ENCODE data around the gene MVB12A.
A peak's percentile ranks its signal among the peaks of the same experiment; 100 is the strongest.

The MVB12A gene

GRCh38 chr19:17467471-17468301, 47.8 kb downstream of the MVB12A start:
- Histone ChIP-seq H3F3A (ENCODE audit: insufficient read depth) (no peaks in the 10 kb centered on the region; the same call in 1 of the 2 replicates), H3K27ac (ENCODE audit: low read depth, low read length) (no peak overlapping the region), H3K4me2 (ENCODE audit: low read depth, low read length, poor library complexity, severe bottlenecking) (no peak overlapping the region), H3K9ac (ENCODE audit: low read length) (no peak overlapping the region), H3K79me2 (ENCODE audit: insufficient read depth, low read length) (no peaks in the 10 kb centered on the region), H3K4me3 (ENCODE audit: insufficient read depth, low read length, poor library complexity, severe bottlenecking) (no peak overlapping the region), H3K9me2 (replicated peaks; ENCODE audit: insufficient read depth, low read length) (no peaks in the 10 kb centered on the region), H3K9me3 (ENCODE audit: insufficient read depth, low read length) (no peaks in the 10 kb centered on the region), H3K27me3 (ENCODE audit: low read length) (no peaks in the 10 kb centered on the region), H4K20me1 (ENCODE audit: low read depth, low read length) (no peaks in the 10 kb centered on the region), H3K36me3 (ENCODE audit: low read length) (no peaks in the 10 kb centered on the region), H2AFZ (ENCODE audit: low read depth, low read length, severe bottlenecking) (no peak overlapping the region)
- no peak for TF ChIP-seq EZH2phosphoT487 (conservative IDR thresholded peaks at IDR 0.05; ENCODE audit: low read length)
- TF ChIP-seq CTCF (IDR thresholded peaks at IDR 0.05; ENCODE audit: insufficient read depth, low read length, poor library complexity, severe bottlenecking) = no peak

GRCh38 chr19:17468302-17469091, 48.6 kb downstream of the MVB12A start:
- no peak overlapping the region for H3K27ac ChIP-seq (ENCODE audit: low read depth, low read length)
- no peak overlapping the region for H2AFZ ChIP-seq (ENCODE audit: low read depth, low read length, severe bottlenecking)
- H3K9ac ChIP-seq (ENCODE audit: low read length) = no peak overlapping the region

GRCh38 chr19:17469092-17469480, 49.2 kb downstream of the MVB12A start:
- no peaks in the 10 kb centered on the region for H3K9me3 ChIP-seq (ENCODE audit: insufficient read depth, low read length)
- H2AFZ ChIP-seq (ENCODE audit: low read depth, low read length, severe bottlenecking) = peak overlapping the region; percentile 47
- no peaks in the 10 kb centered on the region for H3K36me3 ChIP-seq (ENCODE audit: low read length)
- H3F3A ChIP-seq (ENCODE audit: insufficient read depth) = no peaks in the 10 kb centered on the region; the same call in 1 of the 2 replicates
- H3K9ac ChIP-seq (ENCODE audit: low read length) = no peak overlapping the region; the same call in 1 of the 2 replicates
- TF ChIP-seq CTCF (IDR thresholded peaks at IDR 0.05; ENCODE audit: insufficient read depth, low read length, poor library complexity, severe bottlenecking) (no peak), EZH2phosphoT487 (conservative IDR thresholded peaks at IDR 0.05; ENCODE audit: low read length) (no peak)
- H4K20me1 ChIP-seq (ENCODE audit: low read depth, low read length) = no peaks in the 10 kb centered on the region
- no peak overlapping the region for H3K27ac ChIP-seq (ENCODE audit: low read depth, low read length)
- no peaks in the 10 kb centered on the region for H3K79me2 ChIP-seq (ENCODE audit: insufficient read depth, low read length)
- no peaks in the 10 kb centered on the region for H3K9me2 ChIP-seq (replicated peaks; ENCODE audit: insufficient read depth, low read length)
- H3K4me3 ChIP-seq (ENCODE audit: insufficient read depth, low read length, poor library complexity, severe bottlenecking) = peak overlapping the region; percentile 61
- peak overlapping the region; percentile 96 for H3K4me2 ChIP-seq (ENCODE audit: low read depth, low read length, poor library complexity, severe bottlenecking)
- no peaks in the 10 kb centered on the region for H3K27me3 ChIP-seq (ENCODE audit: low read length)

More at GRCh38 chr19:17468302-17469091, 48.6 kb downstream of the MVB12A start:
- H3F3A ChIP-seq (ENCODE audit: insufficient read depth) = no peaks in the 10 kb centered on the region; the same call in 1 of the 2 replicates
- TF ChIP-seq EZH2phosphoT487 (conservative IDR thresholded peaks at IDR 0.05; ENCODE audit: low read length) = no peak
- TF ChIP-seq CTCF (IDR thresholded peaks at IDR 0.05; ENCODE audit: insufficient read depth, low read length, poor library complexity, severe bottlenecking) = no peak
- no peaks in the 10 kb centered on the region for H3K79me2 ChIP-seq (ENCODE audit: insufficient read depth, low read length)
- no peaks in the 10 kb centered on the region for H4K20me1 ChIP-seq (ENCODE audit: low read depth, low read length)
- H3K27me3 ChIP-seq (ENCODE audit: low read length) = no peaks in the 10 kb centered on the region
- no peaks in the 10 kb centered on the region for H3K36me3 ChIP-seq (ENCODE audit: low read length)
- no peak overlapping the region for H3K4me2 ChIP-seq (ENCODE audit: low read depth, low read length, poor library complexity, severe bottlenecking)
- no peaks in the 10 kb centered on the region for H3K9me2 ChIP-seq (replicated peaks; ENCODE audit: insufficient read depth, low read length)
- H3K4me3 ChIP-seq (ENCODE audit: insufficient read depth, low read length, poor library complexity, severe bottlenecking) = no peak overlapping the region
- H3K9me3 ChIP-seq (ENCODE audit: insufficient read depth, low read length) = no peaks in the 10 kb centered on the region

Data from SU-DHL-6 (cell line).